K562 (cell line): ENCODE data around the gene RPP14. TPM values are rescaled to one million over a fixed set of nuclear protein-coding genes. Genes with fewer than 3 reads are reported as not detected.
"Not testable (repeated sequence)": the region's sequence is repeated elsewhere in the genome, so short reads cannot be mapped to it uniquely, and the experiment has no call there.

ENCODE experiments used
- ATAC-seq: fragments of 200-7000 bp; cut with Tn5 transposase; 3 replicates; pipeline ENCODE4 v1.9.1; 2020; ENCODE audit warnings: moderate library complexity
- BruUV-seq: library from RNA; stranded (reverse); fragments of 400-500 nt; replicated peaks from 2 replicates; lab custom pipeline; 2021; lab: Mats Ljungman, UMichigan
- CTCF ChIA-PET: fragments of 300-600 bp; formaldehyde crosslinking; extraction: SDS; loops from one replicate; lab custom pipeline; 2021; ENCODE audit warnings: low intra/inter-chr PET ratio; lab: Yijun Ruan, JAX
- POLR2A ChIA-PET: fragments of 300-600, 350-650 bp; sonication (Branson Sonifier 250); formaldehyde crosslinking; extraction: SDS; loops from one replicate; lab custom pipeline; 2021; ENCODE audit warnings: antibody characterized with exemption, inconsistent platforms; lab: Yijun Ruan, JAX
- DNase-seq, 4 experiments: peaks; one replicate each; pipeline versions ENCODE4 v3.0.0 to v3.0.0-alpha.2; 2011 to 2018; ENCODE audit warnings: low spot score in 3 of 4, mixed read lengths in 3 of 4; ENCODE audit errors: extremely low read depth in 1 of 4
- FAIRE-seq: peaks from 2 replicates; lab custom pipeline; 2011; peaks lifted over from hg19 to GRCh38; lab: Jason Lieb, UNC
- H2AFZ ChIP-seq: 2 replicates; pipeline ENCODE4 v1.6.0; 2011; ENCODE audit warnings: low read depth, low read length, control low read depth, inconsistent platforms
- H3K27ac ChIP-seq: fragments of 200-600 bp; 3 replicates; pipeline ENCODE4 v1.8.0; 2011; ENCODE audit warnings: low read depth, mild to moderate bottlenecking, control low read depth, inconsistent platforms, low read length, moderate library complexity, mixed read lengths; ENCODE audit errors: extremely low read depth
- H3K27me3 ChIP-seq, 2 experiments: fragments of 300-600 bp in 1 of 2; 2 replicates in 1 of 2; 3 replicates in 1 of 2; pipeline versions ENCODE4 v1.6.0 to v1.8.0; 2011; ENCODE audit warnings: inconsistent platforms in 2 of 2, low read length in 2 of 2, mild to moderate bottlenecking in 1 of 2, mixed read lengths in 1 of 2, moderate library complexity in 1 of 2; ENCODE audit not compliant: control insufficient read depth in 2 of 2, insufficient read depth in 2 of 2
- H3K36me3 ChIP-seq: fragments of 300-600 bp; 3 replicates; pipeline ENCODE4 v1.8.0; 2011; ENCODE audit warnings: mild to moderate bottlenecking, low read length, inconsistent platforms; ENCODE audit not compliant: control insufficient read depth, insufficient read depth
- H3K4me1 ChIP-seq, 2 experiments: fragments of 200-600 bp in 1 of 2; replicated peaks in 1 of 2; 2 replicates in 1 of 2; 3 replicates in 1 of 2; pipeline versions ENCODE4 v1.5.1 to v1.8.0; 2011; ENCODE audit warnings: inconsistent platforms in 2 of 2, low read length in 2 of 2, mild to moderate bottlenecking in 1 of 2, mixed read lengths in 1 of 2, moderate library complexity in 1 of 2; ENCODE audit not compliant: control insufficient read depth in 2 of 2, insufficient read depth in 2 of 2
- H3K4me2 ChIP-seq: 2 replicates; pipeline ENCODE4 v1.6.1; 2011; ENCODE audit warnings: low read length, control low read depth, inconsistent platforms, mixed read lengths; ENCODE audit not compliant: insufficient read depth
- H3K4me3 ChIP-seq: fragments of 200-600 bp; sonication (generic), shearing (Covaris generic); 2 replicates; pipeline ENCODE4 v1.5.1; 2016; ENCODE audit warnings: control low read depth, inconsistent platforms
- H3K79me2 ChIP-seq: fragments of 200-600 bp; 3 replicates; pipeline ENCODE4 v1.8.0; 2011; ENCODE audit warnings: low read length, inconsistent platforms; ENCODE audit not compliant: control insufficient read depth, insufficient read depth
- H3K9ac ChIP-seq, 2 experiments: 2 replicates each; pipeline versions ENCODE4 v1.6.0 to v1.6.1; 2011; ENCODE audit warnings: low read depth in 2 of 2, low read length in 2 of 2, control low read depth in 1 of 2, inconsistent platforms in 1 of 2, mild to moderate bottlenecking in 1 of 2, mixed read lengths in 1 of 2; ENCODE audit not compliant: insufficient read depth in 1 of 2
- H3K9me1 ChIP-seq: one replicate; pipeline ENCODE4 v1.6.0; 2011; ENCODE audit warnings: inconsistent platforms, mild to moderate bottlenecking, low read length, moderate library complexity; ENCODE audit not compliant: control insufficient read depth, insufficient read depth
- H3K9me3 ChIP-seq: replicated peaks from 2 replicates; pipeline ENCODE4 v1.5.1; 2011; ENCODE audit warnings: low read depth, low read length, inconsistent platforms; ENCODE audit not compliant: control insufficient read depth, insufficient read depth
- H4K20me1 ChIP-seq: replicated peaks from 2 replicates; pipeline ENCODE4 v1.6.1; 2011; ENCODE audit warnings: low read length, inconsistent platforms, mixed read lengths; ENCODE audit not compliant: control insufficient read depth, insufficient read depth
- ETS1 ChIP-seq: conservative IDR thresholded peaks from 2 replicates; pipeline ENCODE4 v1.6.1; 2011; ENCODE audit warnings: low read depth, mild to moderate bottlenecking, low read length; ENCODE audit not compliant: control insufficient read depth
- MYBL2 ChIP-seq, 2 experiments: fragments of 450-650 bp in 1 of 2; sonication (generic) in 1 of 2; formaldehyde crosslinking in 1 of 2; IDR thresholded peaks; 2 replicates each; pipeline versions ENCODE4 v1.6.1 to v1.8.1; 2017 to 2022; ENCODE audit warnings: borderline replicate concordance in 1 of 2, inconsistent platforms in 1 of 2, low read depth in 1 of 2, mild to moderate bottlenecking in 1 of 2, missing genetic modification reagents in 1 of 2, moderate library complexity in 1 of 2
- PRPF4 ChIP-seq: fragments of 200-400 bp; formaldehyde crosslinking; IDR thresholded peaks from one replicate; pipeline ENCODE4 v1.6.1; 2017; ENCODE audit warnings: low read length, low read depth, mild to moderate bottlenecking; ENCODE audit not compliant: insufficient read depth, poor library complexity, severe bottlenecking
- ZNF146 ChIP-seq: IDR thresholded peaks from one replicate; pipeline ENCODE4 v1.6.1; 2018; ENCODE audit warnings: missing compliant biosample characterization; ENCODE audit not compliant: unreplicated experiment
- WGBS: fragments of 100-300 bp; shearing (Covaris generic); methylation state at CpG from one replicate; pipeline ENCODE4 v1.1.6; 2016; ENCODE audit warnings: low coverage, mixed read lengths; ENCODE audit not compliant: insufficient coverage; ENCODE audit errors: missing lambda C conversion rate; 5-methylcytosine and 5-hydroxymethylcytosine counted together
- in situ Hi-C: fragments of 300-500 bp; cut with MboI; formaldehyde crosslinking; loops from 4 replicates; pipeline ENCODE4 v1.15.0; 2018; ENCODE audit warnings: inconsistent platforms, mixed read lengths
- intact Hi-C: fragments of 100-400 bp; cut with micrococcal nuclease; formaldehyde crosslinking; loops from 2 replicates; pipeline ENCODE4 v1.14.2; 2022
- polyA plus RNA-seq, 8 experiments: library from polyadenylated mRNA; depleted of rRNA in 4 of 8; stranded (reverse) in 5 of 8; unstranded in 3 of 8; fragments of >200 nt; fragmentation: Nextera tagmentation in 2 of 8; fragmentation: Illumina TruSeq in 1 of 8; extraction: Ambion mirVana in 2 of 8; extraction: Trizol in 1 of 8; gene quantifications; 2 replicates each; pipeline versions ENCODE4 v1.2.1 to v1.2.3, GENCODE V29; 2011 to 2014; ENCODE audit warnings: inconsistent platforms in 1 of 8, missing spikeins in 1 of 8
- total RNA-seq, 7 experiments: library from RNA; depleted of rRNA in 6 of 7; stranded (reverse); fragments of >200 nt in 6 of 7; fragmentation: Illumina TruSeq in 2 of 7; extraction: Trizol in 2 of 7; gene quantifications; 2 replicates each; pipeline versions ENCODE4 v1.2.1 to v1.2.3, GENCODE V29; 2011 to 2021; ENCODE audit warnings: low replicate concordance in 1 of 7

The RPP14 gene
- total and polyA plus RNA-seq, 9 of the 15 experiments (the other 6 are each of a cell fraction or from before 2014, with no cell fraction given) = 13.5 to 20.8 (median 15.4) TPM

GRCh38 chr3:58272891-58273290 is 33.2 kb upstream of the RPP14 start (continued):
- TF ChIP-seq ETS1 = no peak
- no peak for TF ChIP-seq PRPF4
- TF ChIP-seq MYBL2 (IDR thresholded peaks at IDR 0.05; ENCODE audit: low read depth) = no peak
- no peak for TF ChIP-seq MYBL2 (CRISPR knock-in tag; IDR thresholded peaks at IDR 0.05; ENCODE audit: borderline replicate concordance)

GRCh38 chr3:58273362-58273761 is 32.7 kb upstream of the RPP14 start:
- ATAC-seq = not testable (repeated sequence)
- POLR2A ChIA-PET = interaction anchor here (0.9 kb wide), 1 partner anchor 22 kb away, joined by 3 read pairs; no protein-coding TSS in a partner anchor

More at GRCh38 chr3:58273362-58273761, 32.7 kb upstream of the RPP14 start:
- H3K4me3 ChIP-seq, H3K79me2 ChIP-seq, H3K36me3 ChIP-seq, H3K27ac ChIP-seq, CTCF ChIA-PET, H3K9ac ChIP-seq, H3K9me3 ChIP-seq, FAIRE-seq, H2AFZ ChIP-seq, H3K4me1 ChIP-seq, BruUV-seq, DNase-seq, intact Hi-C loops, in situ Hi-C loops, H3K27me3 ChIP-seq, H3K4me2 ChIP-seq, H3K9me1 ChIP-seq, H4K20me1 ChIP-seq: not testable (repeated sequence)
- WGBS = 42% methylated on average over 3 of the region's 3 CpGs
- TF ChIP-seq ZNF146 (CRISPR knock-in tag) = peak; percentile 52
